GM12878 (cell line): ENCODE results near the gene SPCS2. TPM values are rescaled to one million over a fixed set of nuclear protein-coding genes. Genes with fewer than 3 reads are reported as not detected.

ENCODE experiments used
- ATAC-seq: fragments of 200-7000 bp; cut with Tn5 transposase; 3 replicates; pipeline ENCODE4 v1.9.1; 2020; ENCODE audit warnings: mild to moderate bottlenecking, moderate library complexity
- BruUV-seq: library from RNA; stranded (reverse); fragments of 400-500 nt; replicated peaks from 2 replicates; lab custom pipeline; 2021; lab: Mats Ljungman, UMichigan
- CTCF ChIA-PET: fragments of 300-600 bp; sonication (Branson Sonifier 250); formaldehyde crosslinking; extraction: SDS; loops from one replicate; lab custom pipeline; 2021; ENCODE audit warnings: inconsistent platforms; lab: Yijun Ruan, JAX
- POLR2A ChIA-PET: fragments of 350-600 bp; formaldehyde crosslinking; extraction: SDS; loops from one replicate; lab custom pipeline; 2021; ENCODE audit warnings: inconsistent platforms; lab: Charles Lee
- RAD21 ChIA-PET: fragments of 300-600 bp; sonication (Branson Sonifier 250); formaldehyde crosslinking; loops from one replicate; lab custom pipeline; 2023; ENCODE audit warnings: antibody characterized with exemption; ENCODE audit not compliant: unreplicated experiment; lab: Charles Lee
- SMC1A ChIA-PET: fragments of 300-600 bp; sonication (Branson Sonifier 250); formaldehyde crosslinking; loops from one replicate; lab custom pipeline; 2023; ENCODE audit not compliant: unreplicated experiment, uncharacterized antibody; lab: Charles Lee
- DNase-seq: peaks from one replicate; pipeline ENCODE4 v3.0.0-alpha.2; 2011; ENCODE audit warnings: low read depth, low spot score
- FAIRE-seq: peaks from 3 replicates; lab custom pipeline; 2011; peaks lifted over from hg19 to GRCh38; lab: Jason Lieb, UNC
- H2AFZ ChIP-seq: 2 replicates; pipeline ENCODE4 v1.6.0; 2011; ENCODE audit warnings: low read depth, low read length, control low read depth; ENCODE audit not compliant: control insufficient read depth
- H3K27ac ChIP-seq: 2 replicates; pipeline ENCODE4 v1.5.1; 2011; ENCODE audit warnings: control low read depth; ENCODE audit not compliant: control insufficient read depth, insufficient read depth
- H3K27me3 ChIP-seq, 2 experiments: replicated peaks in 1 of 2; 2 replicates each; pipeline versions ENCODE4 v1.6.0 to v1.6.1; 2011; ENCODE audit warnings: low read length in 1 of 2; ENCODE audit not compliant: control insufficient read depth in 2 of 2, insufficient read depth in 2 of 2
- H3K36me3 ChIP-seq, 2 experiments: 2 replicates each; pipeline ENCODE4 v1.5.1; 2011; ENCODE audit warnings: low read length in 1 of 2; ENCODE audit not compliant: control insufficient read depth in 2 of 2, insufficient read depth in 2 of 2
- H3K4me1 ChIP-seq: 2 replicates; pipeline ENCODE4 v1.6.1; 2011; ENCODE audit warnings: mild to moderate bottlenecking, low read length, moderate library complexity, mixed read lengths; ENCODE audit not compliant: control insufficient read depth, insufficient read depth
- H3K4me2 ChIP-seq: 2 replicates; pipeline ENCODE4 v1.6.0; 2011; ENCODE audit warnings: control low read depth; ENCODE audit not compliant: control insufficient read depth, insufficient read depth
- H3K4me3 ChIP-seq: fragments of 200-600 bp; sonication (generic); 2 replicates; pipeline ENCODE4 v1.5.1; 2016
- H3K79me2 ChIP-seq: 2 replicates; pipeline ENCODE4 v1.6.0; 2011; ENCODE audit warnings: low read length; ENCODE audit not compliant: control insufficient read depth, insufficient read depth
- H3K9ac ChIP-seq: 2 replicates; pipeline ENCODE4 v1.8.0; 2011; ENCODE audit warnings: low read length, control low read depth, mixed read lengths; ENCODE audit not compliant: control insufficient read depth, insufficient read depth
- H3K9me3 ChIP-seq: replicated peaks from 3 replicates; pipeline ENCODE4 v1.5.1; 2011; ENCODE audit warnings: mild to moderate bottlenecking, low read length; ENCODE audit not compliant: control insufficient read depth, insufficient read depth
- H4K20me1 ChIP-seq: 2 replicates; pipeline ENCODE4 v1.6.0; 2011; ENCODE audit not compliant: control insufficient read depth, insufficient read depth
- BRCA1 ChIP-seq: IDR thresholded peaks from 2 replicates; pipeline ENCODE4 v1.6.1; 2011; ENCODE audit warnings: low read depth, low read length, improper control_type of control experiment
- MEF2A ChIP-seq: IDR thresholded peaks from 2 replicates; pipeline ENCODE4 v1.6.1; 2011; ENCODE audit warnings: low read depth, mild to moderate bottlenecking, low read length, moderate library complexity; ENCODE audit not compliant: insufficient read depth
- MEF2B ChIP-seq: fragments of 450-650 bp; IDR thresholded peaks from 2 replicates; pipeline ENCODE4 v1.6.1; 2018; ENCODE audit warnings: mild to moderate bottlenecking, moderate library complexity; ENCODE audit not compliant: partially characterized antibody, poor library complexity, severe bottlenecking
- MTA2 ChIP-seq: fragments of 450-650 bp; IDR thresholded peaks from 2 replicates; pipeline ENCODE4 v1.6.1; 2016; ENCODE audit warnings: low read depth, mild to moderate bottlenecking, moderate library complexity
- MYC ChIP-seq: IDR thresholded peaks from 2 replicates; pipeline ENCODE4 v1.6.1; 2011; ENCODE audit warnings: mild to moderate bottlenecking, low read length, moderate library complexity, inconsistent platforms; ENCODE audit not compliant: insufficient read depth, insufficient replicate concordance, insufficient read length, severe bottlenecking
- NFIC ChIP-seq: IDR thresholded peaks from 2 replicates; pipeline ENCODE4 v1.6.1; 2012; ENCODE audit warnings: low read depth, mild to moderate bottlenecking, inconsistent platforms, low read length, moderate library complexity
- NFYB ChIP-seq: IDR thresholded peaks from 2 replicates; pipeline ENCODE4 v1.6.1; 2011; ENCODE audit warnings: low read depth, mild to moderate bottlenecking, low read length, improper control_type of control experiment, moderate library complexity; ENCODE audit not compliant: insufficient read depth
- NRF1 ChIP-seq: conservative IDR thresholded peaks from 2 replicates; pipeline ENCODE4 v1.6.1; 2011; ENCODE audit warnings: mild to moderate bottlenecking, low read depth, low read length, improper control_type of control experiment
- POU2F2 ChIP-seq: IDR thresholded peaks from 3 replicates; pipeline ENCODE4 v1.6.1; 2011; ENCODE audit warnings: low read depth, mild to moderate bottlenecking, low read length, borderline replicate concordance
- RAD51 ChIP-seq: fragments of 450-650 bp; IDR thresholded peaks from 2 replicates; pipeline ENCODE4 v1.6.1; 2016; ENCODE audit warnings: moderate library complexity, mild to moderate bottlenecking, inconsistent platforms
- RBBP5 ChIP-seq: fragments of 200-600 bp; sonication (generic); conservative IDR thresholded peaks from 2 replicates; pipeline ENCODE4 v1.6.1; 2016
- RCOR1 ChIP-seq: conservative IDR thresholded peaks from 2 replicates; pipeline ENCODE4 v1.6.1; 2012; ENCODE audit warnings: low read depth, low read length, improper control_type of control experiment
- SMARCA5 ChIP-seq: fragments of 450-650 bp; IDR thresholded peaks from 2 replicates; pipeline ENCODE4 v1.6.1; 2017; ENCODE audit warnings: mild to moderate bottlenecking
- TCF12 ChIP-seq: IDR thresholded peaks from 2 replicates; pipeline ENCODE4 v1.6.1; 2011; ENCODE audit warnings: low read depth, mild to moderate bottlenecking, low read length
- TCF3 ChIP-seq: IDR thresholded peaks from 2 replicates; pipeline ENCODE4 v1.6.1; 2012; ENCODE audit warnings: low read depth, mild to moderate bottlenecking, low read length, borderline replicate concordance; ENCODE audit not compliant: insufficient read depth
- ZNF384 ChIP-seq: IDR thresholded peaks from 2 replicates; pipeline ENCODE4 v1.6.1; 2012; ENCODE audit warnings: low read depth, mild to moderate bottlenecking, low read length, improper control_type of control experiment, borderline replicate concordance
- ZZZ3 ChIP-seq: IDR thresholded peaks from 2 replicates; pipeline ENCODE4 v1.6.1; 2011; ENCODE audit warnings: low read depth; ENCODE audit not compliant: control insufficient read depth, insufficient read length
- WGBS: methylation state at CpG from one replicate; pipeline ENCODE4 v1.1.6; 2016; ENCODE audit warnings: low lambda C conversion rate; ENCODE audit not compliant: insufficient replicate concordance, insufficient coverage; ENCODE audit errors: missing lambda C conversion rate; 5-methylcytosine and 5-hydroxymethylcytosine counted together
- in situ Hi-C: fragments of 300-500 bp; cut with MboI; formaldehyde crosslinking; loops from 9 replicates; pipeline ENCODE4 v1.14.3; 2018; ENCODE audit warnings: mixed read lengths
- intact Hi-C: fragments of 100-400 bp; cut with micrococcal nuclease; formaldehyde crosslinking; loops from one replicate; pipeline ENCODE4 v1.14.2; 2022; ENCODE audit not compliant: unreplicated experiment
- polyA plus RNA-seq, 11 experiments: library from polyadenylated mRNA; depleted of rRNA in 4 of 11; unstranded in 6 of 11; stranded (reverse) in 5 of 11; fragments of >200 nt; fragmentation: Nextera tagmentation in 4 of 11; fragmentation: Illumina TruSeq in 1 of 11; extraction: Ambion mirVana in 4 of 11; extraction: Trizol in 1 of 11; gene quantifications; 1 replicate in 1 of 11; 2 replicates in 10 of 11; pipeline versions ENCODE4 v1.2.1 to v1.2.3, GENCODE V29; 2011 to 2016; ENCODE audit warnings: inconsistent platforms in 2 of 11, missing spikeins in 2 of 11, low read depth in 1 of 11
- total RNA-seq, 4 experiments: library from RNA; depleted of rRNA in 3 of 4; stranded (reverse); fragments of >200 nt in 3 of 4; fragmentation: Illumina TruSeq in 1 of 4; extraction: Trizol in 1 of 4; gene quantifications; 2 replicates each; pipeline versions ENCODE4 v1.2.1 to v1.2.3, GENCODE V29; 2013 to 2021

SPCS2 gene
- total and polyA plus RNA-seq, 10 of the 15 experiments (the other 5 are each of a cell fraction or from before 2014, with no cell fraction given): 40.7 to 661 (median 192) TPM

- BruUV-seq: no TSS peak
- ChIA-PET RAD21 (interaction anchor here (1.1 to 2.5 kb wide), 5 partner anchors 9 to 297 kb away, joined by 3 to 10 read pairs (median 4); partner anchors contain the start of gene NEU3), SMC1A (interaction anchor here (0.6 to 1.5 kb wide), 5 partner anchors 9 to 150 kb away, joined by 3 to 5 read pairs (median 3); no protein-coding TSS in a partner anchor), POLR2A (interaction anchor here (1.1 to 1.4 kb wide), 2 partner anchors 10 to 42 kb away, joined by 3 to 5 read pairs; no protein-coding TSS in a partner anchor), CTCF (interaction anchor here (1.5 to 1.6 kb wide), 2 partner anchors 21 to 72 kb away, joined by 4 to 8 read pairs; no protein-coding TSS in a partner anchor)
- peak overlapping the region; percentile 92 for H3K27ac ChIP-seq
- peaks cover 0 to 6% of the 10 kb centered on the region in 2 experiments; a peak in 2 of 4 replicates for H3K36me3 ChIP-seq
- no peak for FAIRE-seq
- peaks cover 3% of the 10 kb centered on the region; the same call in 1 of the 2 replicates for H4K20me1 ChIP-seq
- H3K27me3 ChIP-seq: no peaks in the 10 kb centered on the region
- intact Hi-C loops (no loop called here), in situ Hi-C loops (no loop called here)
- no peaks in the 10 kb centered on the region; the same call in 2 of the 3 replicates for H3K9me3 ChIP-seq
- no peak overlapping the region for H2AFZ ChIP-seq
- peaks cover 79% of the 10 kb centered on the region for H3K79me2 ChIP-seq
- TF ChIP-seq TCF3 (no peak), NFIC (0 out of 2 replicates have a peak, but pooled peaks have one; percentile 15), MEF2B (peak; percentile 34), MEF2A (peak; percentile 65; the same call in 1 of the 2 replicates)
- H3K4me3 ChIP-seq: peak overlapping the region; percentile 88
- no peak for DNase-seq
- peak; percentile 5 for ATAC-seq
- H3K4me2 ChIP-seq: peak overlapping the region; percentile 91
- H3K9ac ChIP-seq: peak overlapping the region; percentile 44
- peaks cover 23% of the 10 kb centered on the region for H3K4me1 ChIP-seq
- 0% methylated on average over 8 of the region's 8 CpGs for WGBS
Observed at GRCh38 chr11:74951226-74951625, 2.2 kb downstream of the SPCS2 start.

- H3K9ac ChIP-seq: no peak overlapping the region
- POLR2A ChIA-PET: interaction anchor here (0.6 to 1.8 kb wide), 3 partner anchors 11 to 966 kb away, joined by 3 to 5 read pairs (median 3); no protein-coding TSS in a partner anchor
Observed at GRCh38 chr11:74952752-74953151, 3.7 kb downstream of the SPCS2 start.

More at GRCh38 chr11:74952752-74953151, 3.7 kb downstream of the SPCS2 start:
- ATAC-seq: no peak
- no peak for FAIRE-seq
- no peaks in the 10 kb centered on the region for H3K27me3 ChIP-seq
- intact Hi-C loops: no loop called here
- CTCF ChIA-PET: interaction anchor here (0.7 to 1.9 kb wide), 7 partner anchors 10 to 98 kb away, joined by 3 to 7 read pairs (median 4); partner anchors contain the start of gene NEU3
- peaks cover 8% of the 10 kb centered on the region; the same call in 1 of the 2 replicates for H4K20me1 ChIP-seq
- peak overlapping the region; percentile 91 for H3K4me2 ChIP-seq
- no peak overlapping the region for H2AFZ ChIP-seq
- DNase-seq: no peak
- WGBS: 20% methylated on average over 2 of the region's 2 CpGs
- peak overlapping the region; percentile 92 for H3K27ac ChIP-seq
- H3K9me3 ChIP-seq: no peaks in the 10 kb centered on the region; the same call in 2 of the 3 replicates
- peaks cover 35% of the 10 kb centered on the region for H3K4me1 ChIP-seq
- peak overlapping the region; percentile 88; the same call in 1 of the 2 replicates for H3K4me3 ChIP-seq
- peaks cover 0 to 12% of the 10 kb centered on the region in 2 experiments; a peak in 2 of 4 replicates for H3K36me3 ChIP-seq
- BruUV-seq: no TSS peak
- H3K79me2 ChIP-seq: peaks cover 94% of the 10 kb centered on the region
- SMC1A ChIA-PET: interaction anchor here (0.7 to 2.5 kb wide), 4 partner anchors 10 to 40 kb away, joined by 3 to 9 read pairs (median 4); partner anchors contain the start of gene NEU3
- RAD21 ChIA-PET: interaction anchor here (0.9 to 1.5 kb wide), 2 partner anchors 37 to 40 kb away, joined by 3 to 5 read pairs; partner anchors contain the start of gene NEU3
- in situ Hi-C loops: no loop called here
- TF ChIP-seq RCOR1 (no peak), BRCA1 (no peak), NRF1 (no peak), NFYB (no peak), ZNF384 (no peak), ZZZ3 (no peak), MYC (no peak), MEF2B (no peak), POU2F2 (no peak), MTA2 (no peak), TCF12 (no peak), RBBP5 (no peak), SMARCA5 (no peak), RAD51 (no peak)
